DND-41 (cell line): ENCODE measurements around the gene ADAMTS9.

Experiments used
- ATAC-seq: fragments of 200-7000 bp; cut with Tn5 transposase; 3 replicates; pipeline ENCODE4 v1.9.1; 2021; ENCODE audit warnings: low read depth; ENCODE audit not compliant: insufficient read depth
- DNase-seq: peaks from one replicate; pipeline ENCODE4 v3.0.0-alpha.2; 2020
- H2AFZ ChIP-seq: 2 replicates; pipeline ENCODE4 v1.6.0; 2012; ENCODE audit warnings: low read depth, low read length
- H3K27ac ChIP-seq: 2 replicates; pipeline ENCODE4 v1.5.1; 2012; ENCODE audit warnings: low read length, inconsistent platforms
- H3K27me3 ChIP-seq: fragments of 200-600 bp; sonication (generic); 2 replicates; pipeline ENCODE4 v1.6.0; 2012; ENCODE audit warnings: low read length, mild to moderate bottlenecking, inconsistent platforms; ENCODE audit not compliant: insufficient read depth, poor library complexity
- H3K36me3 ChIP-seq: 2 replicates; pipeline ENCODE4 v1.5.1; 2012; ENCODE audit warnings: low read length, inconsistent platforms; ENCODE audit not compliant: insufficient read depth
- H3K4me1 ChIP-seq: 2 replicates; pipeline ENCODE4 v1.5.1; 2012; ENCODE audit warnings: mild to moderate bottlenecking, low read length; ENCODE audit not compliant: insufficient read depth
- H3K4me2 ChIP-seq: 2 replicates; pipeline ENCODE4 v1.6.0; 2012; ENCODE audit warnings: mild to moderate bottlenecking, moderate library complexity, low read length, inconsistent platforms; ENCODE audit not compliant: insufficient read depth
- H3K4me3 ChIP-seq, 2 experiments: fragments of 200-600 bp in 1 of 2; shearing (Covaris generic) in 1 of 2; 2 replicates each; pipeline ENCODE4 v1.5.1; 2012 to 2016; ENCODE audit warnings: inconsistent platforms in 2 of 2, low read length in 2 of 2, mild to moderate bottlenecking in 2 of 2, low read depth in 1 of 2, moderate library complexity in 1 of 2
- H3K79me2 ChIP-seq: 2 replicates; pipeline ENCODE4 v1.6.0; 2012; ENCODE audit warnings: low read length, inconsistent platforms; ENCODE audit not compliant: insufficient read depth
- H3K9ac ChIP-seq: 2 replicates; pipeline ENCODE4 v1.6.0; 2012; ENCODE audit warnings: low read depth, mild to moderate bottlenecking, inconsistent platforms, low read length, moderate library complexity
- H3K9me3 ChIP-seq: 2 replicates; pipeline ENCODE4 v1.5.1; 2012; ENCODE audit warnings: low read length, moderate library complexity, mild to moderate bottlenecking, inconsistent platforms; ENCODE audit not compliant: insufficient read depth, severe bottlenecking
- H4K20me1 ChIP-seq: 2 replicates; pipeline ENCODE4 v1.6.0; 2012; ENCODE audit warnings: low read length; ENCODE audit not compliant: insufficient read depth
- EZH2 ChIP-seq: IDR thresholded peaks from 3 replicates; pipeline ENCODE4 v1.6.1; 2012; ENCODE audit warnings: borderline replicate concordance, low read depth, mild to moderate bottlenecking, moderate library complexity, low read length, inconsistent platforms; ENCODE audit not compliant: severe bottlenecking
- TF ChIP-seq, protein P1 (sequence below): IDR thresholded peaks from 2 replicates; pipeline ENCODE4 v1.5.1; 2012; ENCODE audit warnings: borderline replicate concordance, low read length, moderate library complexity, mild to moderate bottlenecking; ENCODE audit not compliant: poor library complexity, severe bottlenecking; ENCODE audit errors: extremely low read depth

The ADAMTS9 gene

DNA sequence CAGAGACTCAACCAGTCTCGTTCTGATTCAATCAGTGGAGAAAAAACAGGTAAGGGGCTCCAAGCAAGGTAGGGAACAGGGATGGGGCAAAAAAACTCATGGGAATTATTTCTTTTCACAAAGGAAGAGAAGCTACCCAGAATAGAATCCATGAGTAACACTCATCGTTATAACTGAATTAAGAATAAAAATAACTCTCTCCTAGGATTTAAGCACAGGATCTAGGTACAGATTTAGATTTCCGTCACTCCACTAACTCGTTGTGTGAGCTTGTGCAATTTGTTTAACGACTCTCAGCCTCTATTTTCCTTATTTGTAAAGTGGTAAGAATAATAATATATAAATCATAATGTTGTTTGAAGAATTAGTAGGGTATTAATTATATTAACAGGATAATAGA is 68.6 kb downstream of the ADAMTS9 start:
- H3K27ac ChIP-seq, result no peak overlapping the region
- no peak overlapping the region for H2AFZ ChIP-seq
- no peak for TF ChIP-seq EZH2
- TF ChIP-seq, protein P1, sequence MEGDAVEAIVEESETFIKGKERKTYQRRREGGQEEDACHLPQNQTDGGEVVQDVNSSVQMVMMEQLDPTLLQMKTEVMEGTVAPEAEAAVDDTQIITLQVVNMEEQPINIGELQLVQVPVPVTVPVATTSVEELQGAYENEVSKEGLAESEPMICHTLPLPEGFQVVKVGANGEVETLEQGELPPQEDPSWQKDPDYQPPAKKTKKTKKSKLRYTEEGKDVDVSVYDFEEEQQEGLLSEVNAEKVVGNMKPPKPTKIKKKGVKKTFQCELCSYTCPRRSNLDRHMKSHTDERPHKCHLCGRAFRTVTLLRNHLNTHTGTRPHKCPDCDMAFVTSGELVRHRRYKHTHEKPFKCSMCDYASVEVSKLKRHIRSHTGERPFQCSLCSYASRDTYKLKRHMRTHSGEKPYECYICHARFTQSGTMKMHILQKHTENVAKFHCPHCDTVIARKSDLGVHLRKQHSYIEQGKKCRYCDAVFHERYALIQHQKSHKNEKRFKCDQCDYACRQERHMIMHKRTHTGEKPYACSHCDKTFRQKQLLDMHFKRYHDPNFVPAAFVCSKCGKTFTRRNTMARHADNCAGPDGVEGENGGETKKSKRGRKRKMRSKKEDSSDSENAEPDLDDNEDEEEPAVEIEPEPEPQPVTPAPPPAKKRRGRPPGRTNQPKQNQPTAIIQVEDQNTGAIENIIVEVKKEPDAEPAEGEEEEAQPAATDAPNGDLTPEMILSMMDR, result no peak
- H3K4me1 ChIP-seq, result no peaks in the 10 kb centered on the region
- no peaks in the 10 kb centered on the region for H3K9me3 ChIP-seq
- no peak overlapping the region for H3K4me2 ChIP-seq
- H3K36me3 ChIP-seq, result no peaks in the 10 kb centered on the region
- no peak overlapping the region for H3K4me3 ChIP-seq
- H3K79me2 ChIP-seq, result no peaks in the 10 kb centered on the region
- H4K20me1 ChIP-seq, result no peaks in the 10 kb centered on the region
- no peaks in the 10 kb centered on the region for H3K27me3 ChIP-seq
- DNase-seq (no peak), ATAC-seq (no peak)
- H3K9ac ChIP-seq, result no peak overlapping the region

DNA sequence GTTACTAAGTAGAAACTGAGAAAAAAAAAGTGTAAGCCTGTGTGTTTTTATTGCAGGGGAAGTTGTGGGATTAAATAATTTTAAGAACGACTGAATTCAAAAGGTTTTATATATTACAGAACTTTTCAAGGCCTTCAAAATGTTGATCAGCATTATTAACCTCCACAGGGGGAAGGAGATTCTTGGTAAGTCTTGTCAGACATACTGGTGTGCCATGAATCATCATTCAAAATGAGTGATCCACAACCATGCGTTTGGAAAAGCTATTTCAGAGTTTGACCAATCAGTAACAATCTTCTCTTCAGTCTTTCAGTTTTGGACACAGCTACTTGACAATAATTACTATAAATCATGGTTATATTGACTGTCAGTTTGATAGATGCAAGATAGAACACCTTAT is 70.2 kb downstream of the ADAMTS9 start:
- no peak for ATAC-seq

GRCh38 chr3:64616953-64617352 is 70.8 kb downstream of the ADAMTS9 start:
- Histone ChIP-seq H2AFZ (no peak overlapping the region), H3K9me3 (no peaks in the 10 kb centered on the region), H3K27me3 (no peaks in the 10 kb centered on the region), H3K4me1 (no peaks in the 10 kb centered on the region), H3K4me3 (no peak overlapping the region), H4K20me1 (no peaks in the 10 kb centered on the region), H3K79me2 (no peaks in the 10 kb centered on the region), H3K36me3 (no peaks in the 10 kb centered on the region), H3K9ac (no peak overlapping the region), H3K4me2 (no peak overlapping the region), H3K27ac (no peak overlapping the region)
- DNase-seq, result no peak
- no peak for ATAC-seq
- TF ChIP-seq EZH2, result no peak
- TF ChIP-seq, protein P1, result no peak

More for the DNA sequence above, 70.2 kb downstream of the ADAMTS9 start:
- no peak for TF ChIP-seq EZH2
- TF ChIP-seq, protein P1, result no peak
- H3K79me2 ChIP-seq, result no peaks in the 10 kb centered on the region
- H3K9ac ChIP-seq, result no peak overlapping the region
- no peak overlapping the region for H3K4me2 ChIP-seq
- H3K4me1 ChIP-seq, result no peaks in the 10 kb centered on the region
- H3K27ac ChIP-seq, result no peak overlapping the region
- H2AFZ ChIP-seq, result no peak overlapping the region
- no peak for DNase-seq
- H3K9me3 ChIP-seq, result no peaks in the 10 kb centered on the region
- no peaks in the 10 kb centered on the region for H4K20me1 ChIP-seq
- H3K36me3 ChIP-seq, result no peaks in the 10 kb centered on the region
- H3K4me3 ChIP-seq, result no peak overlapping the region
- H3K27me3 ChIP-seq, result no peaks in the 10 kb centered on the region
